ENCODE results near the gene RABGAP1L.

DNA sequence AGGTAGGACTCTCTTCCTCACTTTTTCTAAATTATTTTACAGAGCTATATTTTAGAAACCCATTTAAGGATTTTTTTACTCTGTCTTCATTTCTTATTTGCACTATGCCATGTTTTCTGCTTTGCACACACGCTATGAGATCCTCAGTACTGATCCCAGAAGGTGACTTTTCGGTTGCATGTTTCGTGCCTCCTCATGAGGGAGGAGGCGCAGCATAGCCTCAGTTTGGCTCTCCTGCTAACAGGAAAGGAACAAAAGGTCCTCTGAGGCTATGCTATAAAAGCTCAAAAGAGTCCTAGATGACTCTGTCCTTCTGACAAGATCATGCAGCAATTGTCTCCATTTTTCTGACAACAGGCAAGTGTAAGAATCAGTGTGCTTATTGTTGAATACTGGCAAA lies 478.2 kb downstream of the RABGAP1L start:
- no peak for TF ChIP-seq EZH2 (IDR thresholded peaks at IDR 0.05)
- TF ChIP-seq POLR2AphosphoS5 (IDR thresholded peaks at IDR 0.05; ENCODE audit: borderline replicate concordance, low read depth, low read length): no peak
